Endometrial microvascular endothelial cells (primary cell): ENCODE data around the gene MGAT4B. TPM values are rescaled to one million over a fixed set of nuclear protein-coding genes. Genes with fewer than 3 reads are reported as not detected.
"Not testable (repeated sequence)": the region's sequence is repeated elsewhere in the genome, so short reads cannot be mapped to it uniquely, and the experiment has no call there.

Experiments used
- in situ Hi-C: cut with HindIII; loops from 2 replicates; pipeline ENCODE4 v1.10.0; 2017; ENCODE audit warnings: low sequenced_read_pairs, low pct_unique_long_range_greater_than_20kb; ENCODE audit errors: inconsistent ontology term
- total RNA-seq: library from RNA; depleted of rRNA; stranded (reverse); fragments of >200 nt; gene quantifications from one replicate; pipeline ENCODE4 v1.2.3, GENCODE V29; 2015; ENCODE audit errors: inconsistent ontology term

MGAT4B gene
- total RNA-seq, 1 donor from 2014 or later = 195 TPM

GRCh38 chr5:179798144-179798770 is 8.4 kb downstream of the MGAT4B start:
- in situ Hi-C loops = no loop called here

- in situ Hi-C loops = no loop called here
These were observed 8.9 kb downstream of the MGAT4B start for GRCh38 chr5:179797741-179798140.

GRCh38 chr5:179796877-179797608 is 9.6 kb downstream of the MGAT4B start:
- in situ Hi-C loops = no loop called here

- in situ Hi-C loops = no loop called here
These were observed 10.5 kb downstream of the MGAT4B start for GRCh38 chr5:179795863-179796833.

GRCh38 chr5:179795049-179795862 is 11.4 kb downstream of the MGAT4B start:
- in situ Hi-C loops = no loop called here

- in situ Hi-C loops = no loop called here
These were observed 12.1 kb downstream of the MGAT4B start for GRCh38 chr5:179794575-179794974.

- in situ Hi-C loops = no loop called here
These were observed 12.5 kb downstream of the MGAT4B start for GRCh38 chr5:179794171-179794570.

- in situ Hi-C loops = no loop called here
These were observed 13.1 kb downstream of the MGAT4B start, which contains the start of gene LTC4S for GRCh38 chr5:179793468-179794139. Gene LTC4S, plus strand, starts transcription at chr5:179793986. Its CDS starts 95 bp downstream, at chr5:179794081.

GRCh38 chr5:179792612-179793467 is 13.8 kb downstream of the MGAT4B start:
- in situ Hi-C loops = no loop called here

- in situ Hi-C loops = no loop called here
These were observed 14.6 kb downstream of the MGAT4B start for GRCh38 chr5:179791881-179792611.

- in situ Hi-C loops = not testable (repeated sequence)
These were observed 17.4 kb downstream of the MGAT4B start for GRCh38 chr5:179789278-179789677.

GRCh38 chr5:179788193-179788854 is 18.3 kb downstream of the MGAT4B start:
- in situ Hi-C loops = no loop called here

GRCh38 chr5:179786861-179787260 is 19.8 kb downstream of the MGAT4B start:
- in situ Hi-C loops = no loop called here

- in situ Hi-C loops = no loop called here
These were observed 23.5 kb downstream of the MGAT4B start for GRCh38 chr5:179783128-179783527.

- in situ Hi-C loops = no loop called here
These were observed 24.8 kb downstream of the MGAT4B start for GRCh38 chr5:179781846-179782245.

GRCh38 chr5:179780362-179780761 is 26.3 kb downstream of the MGAT4B start:
- in situ Hi-C loops = no loop called here
